ENCODE measurements around the gene CACNA1S.
A peak's percentile ranks its signal among the peaks of the same experiment; 100 is the strongest.

CACNA1S gene

DNA sequence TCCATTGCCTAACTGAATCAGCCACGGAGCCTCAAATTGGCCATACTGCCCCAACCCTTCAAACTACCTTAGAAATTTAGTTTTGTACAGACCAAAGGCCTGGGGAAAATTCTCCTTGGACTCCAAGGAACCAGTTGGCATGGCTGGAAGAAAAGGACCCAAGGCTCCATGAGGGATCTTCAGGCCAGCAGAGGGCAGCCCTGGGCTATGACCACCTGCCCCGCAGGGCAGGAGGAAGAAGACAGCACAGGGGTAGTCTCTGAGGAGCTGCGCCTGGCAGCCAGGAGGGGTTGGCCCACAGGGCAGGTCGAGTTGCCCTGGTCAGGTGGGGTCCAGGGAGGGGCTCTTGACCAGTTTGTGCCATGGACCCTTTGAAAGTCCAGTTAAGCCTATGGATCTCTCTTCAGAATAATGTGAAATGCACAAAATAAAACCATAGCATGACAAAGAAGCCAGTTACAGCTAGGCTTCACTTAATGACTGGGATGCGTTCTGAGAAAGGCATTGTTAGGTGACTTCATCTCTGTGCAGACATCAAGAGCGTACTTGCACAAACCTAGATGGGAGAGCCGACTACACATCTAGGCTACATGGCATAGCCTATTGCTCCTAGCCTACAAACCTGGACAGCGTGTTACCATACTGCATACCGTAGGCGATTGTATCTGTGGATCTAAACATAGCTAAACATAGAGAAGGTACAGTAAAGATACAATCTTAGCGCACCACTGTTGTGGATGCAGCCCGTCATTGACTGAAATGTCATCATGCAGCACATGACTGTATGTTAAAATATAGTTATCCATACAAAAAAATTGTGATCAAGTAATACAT is 26.1 kb downstream of the CACNA1S start:
- Histone ChIP-seq H3F3A (ENCODE audit: insufficient read depth, low read length) (no peaks in the 10 kb centered on the region), H3K9me2 (replicated peaks; ENCODE audit: insufficient read depth, low read length) (no peaks in the 10 kb centered on the region), H3K4me1 (ENCODE audit: low read length) (no peaks in the 10 kb centered on the region), H3K4me2 (ENCODE audit: low read depth, low read length) (no peak overlapping the region), H3K27ac (ENCODE audit: low read length) (no peak overlapping the region), H3K36me3 (replicated peaks; ENCODE audit: insufficient read depth, low read length) (no peaks in the 10 kb centered on the region), H4K20me1 (ENCODE audit: insufficient read depth, low read length) (no peaks in the 10 kb centered on the region), H2AFZ (ENCODE audit: low read length) (no peak overlapping the region), H3K79me2 (ENCODE audit: low read length) (no peaks in the 10 kb centered on the region), H3K9me3 (replicated peaks; ENCODE audit: insufficient read depth, low read length) (no peaks in the 10 kb centered on the region), H3K27me3 (replicated peaks; ENCODE audit: insufficient read depth, low read length) (no peaks in the 10 kb centered on the region), H3K9ac (ENCODE audit: low read length) (no peak overlapping the region), H3K4me3 (ENCODE audit: low read length) (no peak overlapping the region)
- no peak for TF ChIP-seq EZH2 (optimal IDR thresholded peaks at IDR 0.05; ENCODE audit: low read depth, low read length)
- TF ChIP-seq, protein P1, sequence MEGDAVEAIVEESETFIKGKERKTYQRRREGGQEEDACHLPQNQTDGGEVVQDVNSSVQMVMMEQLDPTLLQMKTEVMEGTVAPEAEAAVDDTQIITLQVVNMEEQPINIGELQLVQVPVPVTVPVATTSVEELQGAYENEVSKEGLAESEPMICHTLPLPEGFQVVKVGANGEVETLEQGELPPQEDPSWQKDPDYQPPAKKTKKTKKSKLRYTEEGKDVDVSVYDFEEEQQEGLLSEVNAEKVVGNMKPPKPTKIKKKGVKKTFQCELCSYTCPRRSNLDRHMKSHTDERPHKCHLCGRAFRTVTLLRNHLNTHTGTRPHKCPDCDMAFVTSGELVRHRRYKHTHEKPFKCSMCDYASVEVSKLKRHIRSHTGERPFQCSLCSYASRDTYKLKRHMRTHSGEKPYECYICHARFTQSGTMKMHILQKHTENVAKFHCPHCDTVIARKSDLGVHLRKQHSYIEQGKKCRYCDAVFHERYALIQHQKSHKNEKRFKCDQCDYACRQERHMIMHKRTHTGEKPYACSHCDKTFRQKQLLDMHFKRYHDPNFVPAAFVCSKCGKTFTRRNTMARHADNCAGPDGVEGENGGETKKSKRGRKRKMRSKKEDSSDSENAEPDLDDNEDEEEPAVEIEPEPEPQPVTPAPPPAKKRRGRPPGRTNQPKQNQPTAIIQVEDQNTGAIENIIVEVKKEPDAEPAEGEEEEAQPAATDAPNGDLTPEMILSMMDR (IDR thresholded peaks at IDR 0.05; ENCODE audit: low read length) = peak; percentile 64
- TF ChIP-seq EZH2phosphoT487 (IDR thresholded peaks at IDR 0.05; ENCODE audit: low read length) = no peak
- DNase-seq = peak; percentile 36

DNA sequence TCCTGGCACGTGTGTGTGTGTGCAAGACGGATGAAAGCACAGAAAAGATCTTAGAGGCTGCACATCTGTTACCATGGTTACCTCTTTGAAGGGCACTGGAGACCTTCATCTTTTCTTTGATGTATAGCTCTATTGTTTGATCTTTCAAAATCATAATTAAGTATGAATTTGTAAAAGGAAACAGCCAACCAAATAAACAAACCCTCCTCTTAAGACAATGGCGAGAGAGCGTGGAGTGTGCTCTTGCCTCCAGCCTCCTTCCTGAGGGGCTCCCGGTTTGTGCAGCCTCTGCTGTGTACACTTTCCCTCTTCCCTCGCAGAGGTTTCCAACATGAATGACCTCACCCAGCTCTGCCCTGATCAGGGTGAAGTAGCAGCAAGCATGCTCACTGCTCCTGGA is 27.9 kb downstream of the CACNA1S start:
- no peaks in the 10 kb centered on the region for H3F3A ChIP-seq (ENCODE audit: insufficient read depth, low read length)
- no peak overlapping the region for H3K9ac ChIP-seq (ENCODE audit: low read length)
- H4K20me1 ChIP-seq (ENCODE audit: insufficient read depth, low read length) = no peaks in the 10 kb centered on the region
- no peak overlapping the region for H3K4me3 ChIP-seq (ENCODE audit: low read length)
- no peaks in the 10 kb centered on the region for H3K4me1 ChIP-seq (ENCODE audit: low read length)
- no peaks in the 10 kb centered on the region for H3K36me3 ChIP-seq (replicated peaks; ENCODE audit: insufficient read depth, low read length)
- no peaks in the 10 kb centered on the region for H3K79me2 ChIP-seq (ENCODE audit: low read length)
- no peaks in the 10 kb centered on the region for H3K27me3 ChIP-seq (replicated peaks; ENCODE audit: insufficient read depth, low read length)
- no peak overlapping the region for H2AFZ ChIP-seq (ENCODE audit: low read length)
- TF ChIP-seq, protein P1 (IDR thresholded peaks at IDR 0.05; ENCODE audit: low read length) = no peak
- TF ChIP-seq EZH2phosphoT487 (IDR thresholded peaks at IDR 0.05; ENCODE audit: low read length) (no peak), EZH2 (optimal IDR thresholded peaks at IDR 0.05; ENCODE audit: low read depth, low read length) (no peak)
- H3K4me2 ChIP-seq (ENCODE audit: low read depth, low read length) = no peak overlapping the region
- H3K9me2 ChIP-seq (replicated peaks; ENCODE audit: insufficient read depth, low read length) = no peaks in the 10 kb centered on the region
- no peak overlapping the region for H3K27ac ChIP-seq (ENCODE audit: low read length)
- no peak for DNase-seq
- no peaks in the 10 kb centered on the region for H3K9me3 ChIP-seq (replicated peaks; ENCODE audit: insufficient read depth, low read length)

DNA sequence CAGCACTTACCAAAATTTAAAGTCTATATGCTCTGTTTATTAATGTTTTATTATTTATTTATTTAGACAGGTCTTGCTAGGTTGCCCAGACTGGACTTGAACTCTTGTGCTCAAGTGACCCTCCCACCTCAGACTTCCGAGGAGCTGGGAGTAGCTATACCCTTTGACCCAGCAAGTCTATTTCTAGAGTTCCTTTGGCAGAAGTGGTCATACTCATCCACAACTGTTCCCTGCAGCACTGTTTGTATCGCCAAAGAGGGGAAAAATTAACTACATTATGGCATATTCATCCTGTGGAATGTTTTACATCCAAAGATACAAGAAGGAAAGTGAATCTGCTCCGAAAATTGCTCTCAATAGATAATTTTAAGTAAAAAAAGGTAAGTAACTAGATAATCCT is 28.5 kb downstream of the CACNA1S start:
- H3K4me1 ChIP-seq (ENCODE audit: low read length) = no peaks in the 10 kb centered on the region
- no peaks in the 10 kb centered on the region for H3F3A ChIP-seq (ENCODE audit: insufficient read depth, low read length)
- no peak overlapping the region for H2AFZ ChIP-seq (ENCODE audit: low read length)
- no peaks in the 10 kb centered on the region for H3K27me3 ChIP-seq (replicated peaks; ENCODE audit: insufficient read depth, low read length)
- H3K4me2 ChIP-seq (ENCODE audit: low read depth, low read length) = no peak overlapping the region
- no peaks in the 10 kb centered on the region for H3K36me3 ChIP-seq (replicated peaks; ENCODE audit: insufficient read depth, low read length)
- no peak overlapping the region for H3K9ac ChIP-seq (ENCODE audit: low read length)
- no peak overlapping the region for H3K27ac ChIP-seq (ENCODE audit: low read length)
- H3K79me2 ChIP-seq (ENCODE audit: low read length) = no peaks in the 10 kb centered on the region
- DNase-seq = no peak
- no peaks in the 10 kb centered on the region for H3K9me3 ChIP-seq (replicated peaks; ENCODE audit: insufficient read depth, low read length)
- TF ChIP-seq EZH2phosphoT487 (IDR thresholded peaks at IDR 0.05; ENCODE audit: low read length) (no peak), EZH2 (optimal IDR thresholded peaks at IDR 0.05; ENCODE audit: low read depth, low read length) (no peak)
- TF ChIP-seq, protein P1 (IDR thresholded peaks at IDR 0.05; ENCODE audit: low read length) = no peak
- no peaks in the 10 kb centered on the region for H4K20me1 ChIP-seq (ENCODE audit: insufficient read depth, low read length)
- H3K4me3 ChIP-seq (ENCODE audit: low read length) = no peak overlapping the region
- H3K9me2 ChIP-seq (replicated peaks; ENCODE audit: insufficient read depth, low read length) = no peaks in the 10 kb centered on the region

Measured in MM.1S (cell line).